Eye (tissue), 1 donor: Measurements from ENCODE around the gene STARD13.
A peak's percentile ranks its signal among the peaks of the same experiment; 100 is the strongest.
"Not testable (repeated sequence)": the region's sequence is repeated elsewhere in the genome, so short reads cannot be mapped to it uniquely, and the experiment has no call there.

Source experiments
- DNase-seq: peaks from one replicate; pipeline ENCODE4 v3.0.0-alpha.2; 2015

STARD13 gene

DNA sequence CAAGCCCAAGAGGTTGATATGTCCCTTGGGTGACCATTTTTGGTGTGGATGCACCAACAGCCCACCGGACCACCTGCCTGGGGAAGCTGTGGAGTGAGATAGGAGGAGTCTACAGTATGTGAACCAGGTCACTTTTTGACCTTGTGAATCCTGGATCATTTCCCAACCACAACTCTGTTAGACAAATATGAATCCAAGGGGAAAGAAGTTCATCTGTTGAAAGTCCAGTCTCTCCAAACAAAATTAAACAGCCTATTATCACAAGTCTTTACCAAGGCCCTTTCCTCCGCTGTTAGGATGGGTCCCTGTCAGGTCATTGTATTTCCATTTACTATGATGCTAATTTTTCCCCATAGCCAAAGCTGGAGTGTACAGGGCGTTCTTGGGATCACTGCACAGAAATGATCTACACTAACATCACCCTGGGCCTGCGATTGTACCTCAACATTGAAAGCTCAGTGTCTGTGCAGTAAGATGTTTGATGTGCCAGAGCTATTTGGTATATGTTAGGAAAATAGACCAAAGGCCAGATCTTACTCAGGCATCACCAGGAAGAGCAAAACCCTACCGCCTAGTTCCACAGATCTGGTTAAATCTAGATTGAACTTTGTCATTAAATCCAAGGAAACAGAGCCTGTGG is 117.1 kb downstream of the STARD13 start:
- no peak for DNase-seq

DNA sequence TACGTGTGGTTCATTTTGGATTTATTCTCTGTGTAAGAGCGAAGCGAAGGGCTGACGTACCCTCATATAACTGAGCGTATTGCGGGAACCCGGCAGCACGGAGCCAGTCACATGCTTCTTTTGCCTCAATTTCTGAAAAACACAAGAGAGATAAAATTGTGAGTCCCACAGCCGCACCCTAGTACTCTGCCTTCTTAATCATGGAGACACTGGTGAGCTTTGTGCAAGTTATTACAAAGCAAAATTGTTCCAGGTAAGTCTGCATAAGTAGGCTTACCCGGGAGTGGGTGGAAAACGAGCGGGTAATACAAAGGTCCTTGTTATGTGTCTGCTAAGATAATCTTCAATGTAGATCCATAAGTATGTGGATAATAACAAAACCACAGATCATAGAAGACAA is 118.1 kb downstream of the STARD13 start:
- DNase-seq, result no peak

GRCh38 chr13:33165787-33166186 is 119.8 kb downstream of the STARD13 start:
- DNase-seq, result no peak

- no peak for DNase-seq
Observed at GRCh38 chr13:33164331-33164730, 121.2 kb downstream of the STARD13 start.

- not testable (repeated sequence) for DNase-seq
Observed at GRCh38 chr13:33162725-33163124, 122.8 kb downstream of the STARD13 start.

- no peak for DNase-seq
Observed at GRCh38 chr13:33158816-33159215, 126.7 kb downstream of the STARD13 start.

- DNase-seq, result no peak
Observed at GRCh38 chr13:33158271-33158670, 127.3 kb downstream of the STARD13 start.

DNA sequence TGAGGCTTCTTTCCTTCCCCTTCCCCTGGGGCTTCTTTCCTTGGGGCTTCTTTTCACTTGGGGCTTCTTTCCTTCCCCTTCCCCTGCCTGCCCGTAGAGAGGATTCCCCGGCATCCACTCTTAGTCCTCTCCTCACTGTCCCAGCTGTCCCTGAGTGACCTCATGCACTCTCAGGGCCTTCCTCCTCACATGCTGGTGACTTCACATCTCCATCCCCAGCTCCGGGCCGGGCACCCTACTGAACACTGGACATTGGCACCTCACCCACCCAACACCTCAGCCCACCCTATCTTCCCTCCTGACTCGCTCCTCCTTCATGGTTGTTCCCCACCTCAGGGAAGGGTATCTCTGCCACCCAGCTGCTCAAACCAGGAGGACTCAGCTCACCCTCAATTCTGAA is 130.6 kb downstream of the STARD13 start:
- DNase-seq, result no peak

- peak; percentile 12 for DNase-seq
Observed at GRCh38 chr13:33153421-33154404, 131.8 kb downstream of the STARD13 start.

- DNase-seq, result no peak
Observed at GRCh38 chr13:33152389-33152788, 133.2 kb downstream of the STARD13 start.

GRCh38 chr13:33150662-33151061 is 134.9 kb downstream of the STARD13 start:
- no peak for DNase-seq

- peak; percentile 56 for DNase-seq
Observed at GRCh38 chr13:33150126-33150525, 135.4 kb downstream of the STARD13 start.

DNA sequence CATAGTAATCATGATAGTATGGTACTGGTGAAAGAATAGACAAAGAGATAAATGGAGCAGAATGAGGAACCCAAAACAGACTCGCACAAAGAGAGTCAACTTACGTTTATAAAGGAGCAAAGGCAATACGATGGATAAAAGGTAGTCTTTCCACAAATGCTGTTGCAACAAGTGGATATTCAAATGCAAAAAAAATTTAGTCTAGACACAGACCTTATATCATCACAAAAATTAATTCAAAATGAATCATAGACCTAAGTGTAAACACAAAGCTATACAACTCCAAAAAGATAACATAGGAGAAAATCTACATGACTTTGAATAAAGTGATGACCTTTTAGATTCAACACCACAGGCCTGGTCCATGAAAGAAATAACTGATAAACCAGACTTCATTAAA is 137.7 kb downstream of the STARD13 start:
- DNase-seq, result no peak

- no peak for DNase-seq
Observed at GRCh38 chr13:33146843-33147611, 138.5 kb downstream of the STARD13 start.

DNA sequence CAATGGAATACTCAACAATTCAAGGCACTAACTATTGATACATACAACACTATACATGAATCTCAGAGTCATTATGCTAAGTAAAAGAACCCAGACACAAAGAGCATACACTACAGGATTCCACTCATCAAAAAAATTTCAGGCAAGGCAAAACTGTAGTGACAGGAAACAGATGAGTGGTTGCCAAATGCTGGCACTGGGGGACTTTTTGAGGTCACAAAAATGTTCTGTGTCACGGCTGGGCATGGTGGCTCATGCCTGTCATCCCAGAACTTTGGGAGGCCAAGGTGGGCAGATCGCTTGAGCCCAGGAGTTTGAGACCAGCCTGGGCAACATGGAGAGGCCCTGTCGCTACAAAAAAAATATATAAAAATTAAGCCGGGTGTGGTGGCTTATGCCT is 139.9 kb downstream of the STARD13 start:
- no peak for DNase-seq

- no peak for DNase-seq
Observed at GRCh38 chr13:33144358-33144784, 141.2 kb downstream of the STARD13 start.

DNA sequence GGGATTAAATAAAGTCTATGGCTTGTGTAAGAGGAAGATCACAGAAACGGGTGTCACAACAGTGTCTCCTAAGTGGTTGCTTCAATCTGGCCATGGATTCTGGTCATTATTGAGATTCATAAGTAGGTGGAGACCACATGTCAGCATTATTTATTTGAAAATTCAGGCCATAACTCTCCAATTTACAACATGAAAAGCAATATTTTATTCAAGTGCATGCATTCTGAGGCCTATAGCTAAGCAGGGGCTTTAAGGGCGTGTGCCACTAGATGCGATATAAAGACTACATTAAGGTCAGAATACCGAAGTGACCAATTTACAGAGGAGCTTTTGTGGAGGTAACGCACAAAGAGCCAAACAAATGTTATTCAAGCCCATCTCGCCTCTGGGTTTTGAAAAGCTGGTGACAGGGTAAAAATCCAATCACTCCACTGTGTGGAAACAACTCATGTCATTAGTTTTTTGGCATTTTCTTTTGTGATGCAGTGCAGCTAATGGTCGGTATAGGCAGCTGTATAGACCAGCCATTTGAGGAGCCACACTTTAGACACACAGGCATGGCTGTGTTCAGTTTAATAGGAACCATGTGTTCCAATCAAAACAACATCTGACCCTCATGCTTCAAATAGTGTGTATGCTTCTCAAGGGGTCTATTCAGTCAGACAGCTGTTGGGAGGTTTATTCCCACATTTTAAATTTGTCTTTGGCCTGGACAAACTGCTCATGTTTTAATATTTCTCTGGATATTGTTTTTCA is 145.6 kb downstream of the STARD13 start:
- peak; percentile 72 for DNase-seq

DNA sequence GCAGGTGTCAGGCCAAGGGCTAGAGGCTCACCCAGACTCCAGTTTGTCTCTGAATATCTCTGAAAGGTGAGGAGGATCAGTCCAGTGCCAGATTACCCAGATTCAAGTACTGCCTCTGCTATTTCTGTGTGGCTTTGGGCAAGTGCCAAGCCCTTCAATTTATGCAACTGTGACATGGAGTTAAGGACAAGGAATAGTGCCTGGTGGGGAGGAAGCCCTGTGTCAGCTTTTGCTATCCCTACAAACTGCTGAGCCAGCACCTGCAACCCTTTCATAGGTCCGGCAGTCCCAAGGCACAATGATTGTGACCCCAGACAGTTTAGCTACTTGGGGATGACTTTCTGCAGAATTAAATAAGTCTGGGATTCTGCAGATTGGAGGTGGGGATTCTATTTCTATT is 146.4 kb downstream of the STARD13 start:
- peak; percentile 19 for DNase-seq

GRCh38 chr13:33138441-33138840 is 147.1 kb downstream of the STARD13 start:
- peak; percentile 16 for DNase-seq

- DNase-seq, result no peak
Observed at GRCh38 chr13:33137721-33138120, 147.8 kb downstream of the STARD13 start.

- no peak for DNase-seq
Observed at GRCh38 chr13:33135097-33135496, 150.5 kb downstream of the STARD13 start.

- DNase-seq, result no peak
Observed at GRCh38 chr13:33134213-33134612, 151.3 kb downstream of the STARD13 start.
